Neuronal stem cell (in vitro differentiated cells): ENCODE measurements around the gene ZDHHC17.

Source experiments
- DNase-seq: peaks from one replicate; pipeline ENCODE4 v3.0.0-alpha.2; 2013; ENCODE audit warnings: low spot score
- H2AFZ ChIP-seq: one replicate; pipeline ENCODE4 v1.6.1; 2013; ENCODE audit warnings: mild to moderate bottlenecking, low read length, inconsistent platforms
- H2AK5ac ChIP-seq: 2 replicates; pipeline ENCODE4 v1.6.1; 2013; ENCODE audit warnings: low read depth, mild to moderate bottlenecking, inconsistent platforms, low read length, moderate library complexity, mixed read lengths
- H2BK120ac ChIP-seq: 2 replicates; pipeline ENCODE4 v1.6.1; 2013; ENCODE audit warnings: low read depth, mild to moderate bottlenecking, inconsistent platforms, low read length, moderate library complexity, mixed read lengths
- H2BK12ac ChIP-seq: one replicate; pipeline ENCODE4 v1.6.1; 2013; ENCODE audit warnings: low read length, inconsistent platforms
- H2BK15ac ChIP-seq: 2 replicates; pipeline ENCODE4 v1.6.1; 2013; ENCODE audit warnings: mild to moderate bottlenecking, low read length, inconsistent platforms, mixed read lengths
- H2BK5ac ChIP-seq: one replicate; pipeline ENCODE4 v1.6.1; 2013; ENCODE audit warnings: inconsistent platforms, mild to moderate bottlenecking, low read length, moderate library complexity
- H3K14ac ChIP-seq: one replicate; pipeline ENCODE4 v1.6.1; 2013; ENCODE audit warnings: low read length, inconsistent platforms
- H3K18ac ChIP-seq: 2 replicates; pipeline ENCODE4 v1.6.1; 2013; ENCODE audit warnings: low read length, inconsistent platforms
- H3K23ac ChIP-seq: 2 replicates; pipeline ENCODE4 v1.6.1; 2013; ENCODE audit warnings: low read depth, mild to moderate bottlenecking, mixed read lengths, low read length, inconsistent platforms; ENCODE audit not compliant: poor library complexity
- H3K27ac ChIP-seq: replicated peaks from 3 replicates; pipeline ENCODE4 v1.5.1; 2013; ENCODE audit warnings: low read length, inconsistent platforms
- H3K27me3 ChIP-seq, 3 experiments: 2 replicates each; pipeline ENCODE4 v1.6.1; 2013; ENCODE audit warnings: low read length in 3 of 3, mild to moderate bottlenecking in 2 of 3, inconsistent platforms in 1 of 3, low read depth in 1 of 3, mixed read lengths in 1 of 3, moderate library complexity in 1 of 3; ENCODE audit not compliant: control insufficient read depth in 3 of 3, insufficient read depth in 3 of 3
- H3K36me3 ChIP-seq, 2 donors: replicated peaks in 1 of 2; 2 replicates each; pipeline ENCODE4 v1.6.1; 2013; ENCODE audit warnings: low read length in 2 of 2; ENCODE audit not compliant: control insufficient read depth in 2 of 2, insufficient read depth in 2 of 2
- H3K4ac ChIP-seq: 2 replicates; pipeline ENCODE4 v1.6.1; 2013; ENCODE audit warnings: inconsistent platforms, mild to moderate bottlenecking, low read length, moderate library complexity
- H3K4me1 ChIP-seq, 2 donors: 1 replicate in 1 of 2; 2 replicates in 1 of 2; pipeline ENCODE4 v1.6.1; 2013; ENCODE audit warnings: low read length in 2 of 2, low read depth in 1 of 2; ENCODE audit not compliant: control insufficient read depth in 2 of 2, insufficient read depth in 1 of 2
- H3K4me2 ChIP-seq: one replicate; pipeline ENCODE4 v1.6.1; 2013; ENCODE audit warnings: mild to moderate bottlenecking, low read length, inconsistent platforms; ENCODE audit not compliant: insufficient read depth, poor library complexity, severe bottlenecking
- H3K4me3 ChIP-seq, 2 donors: 2 replicates each; pipeline ENCODE4 v1.5.1; 2013; ENCODE audit warnings: low read length in 2 of 2, mild to moderate bottlenecking in 2 of 2, inconsistent platforms in 1 of 2, moderate library complexity in 1 of 2
- H3K79me1 ChIP-seq: one replicate; pipeline ENCODE4 v1.6.1; 2013; ENCODE audit warnings: low read depth, mild to moderate bottlenecking, inconsistent platforms, low read length, moderate library complexity
- H3K9ac ChIP-seq: one replicate; pipeline ENCODE4 v1.6.1; 2013; ENCODE audit warnings: mild to moderate bottlenecking, low read depth, low read length, inconsistent platforms; ENCODE audit not compliant: poor library complexity
- H3K9me3 ChIP-seq, 2 donors: replicated peaks in 1 of 2; 2 replicates each; pipeline versions ENCODE3 to v1.6.1; 2013; ENCODE audit warnings: low read length in 2 of 2, mild to moderate bottlenecking in 2 of 2, inconsistent platforms in 1 of 2, low read depth in 1 of 2, mixed read lengths in 1 of 2, moderate library complexity in 1 of 2; ENCODE audit not compliant: control insufficient read depth in 2 of 2, insufficient read depth in 1 of 2
- H4K8ac ChIP-seq: one replicate; pipeline ENCODE4 v1.6.1; 2013; ENCODE audit warnings: low read depth, mild to moderate bottlenecking, inconsistent platforms, low read length, moderate library complexity
- H4K91ac ChIP-seq: one replicate; pipeline ENCODE4 v1.6.1; 2013; ENCODE audit warnings: low read length, low read depth, mild to moderate bottlenecking, inconsistent platforms; ENCODE audit not compliant: poor library complexity
- WGBS, 2 donors: extraction: QIAGEN DNeasy Blood & Tissue Kit; methylation state at CpG; one replicate each; pipeline ENCODE4 v1.1.7; 2013; ENCODE audit warnings: missing lambda C conversion rate in 2 of 2, mixed read lengths in 1 of 2; ENCODE audit not compliant: insufficient read length in 2 of 2, insufficient replicate concordance in 1 of 2; ENCODE audit errors: extremely low coverage in 2 of 2; 5-methylcytosine and 5-hydroxymethylcytosine counted together

The ZDHHC17 gene

DNA sequence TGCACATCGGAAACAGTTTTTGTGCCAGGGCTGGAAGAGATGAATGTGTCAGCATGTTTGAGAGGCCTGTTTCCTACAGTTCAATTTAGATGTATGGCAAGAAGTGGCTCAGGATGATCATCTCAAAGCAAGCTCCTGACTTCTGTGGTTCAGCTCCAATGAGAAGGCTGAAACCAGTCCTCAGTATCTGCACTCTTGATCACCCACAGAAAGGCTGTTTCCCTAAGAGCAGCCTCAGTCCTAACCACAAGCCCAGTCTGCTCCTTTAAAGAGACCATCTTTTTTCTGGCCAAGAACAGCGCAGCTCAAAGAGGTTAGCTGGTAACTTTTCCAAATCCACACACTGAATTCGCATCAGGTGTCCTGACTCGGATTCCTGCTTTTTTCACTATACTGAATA, 95.7 kb downstream of the ZDHHC17 start:
- Histone ChIP-seq H3K9me3 (peaks cover 4 to 14% of the 10 kb centered on the region in 2 donors), H3K14ac (no peak overlapping the region), H3K4ac (no peak overlapping the region), H2BK120ac (no peak overlapping the region), H2BK12ac (no peak overlapping the region), H3K18ac (no peak overlapping the region), H3K4me2 (no peak overlapping the region), H3K4me1 (peaks cover 10 to 15% of the 10 kb centered on the region in 2 donors), H2AFZ (no peak overlapping the region), H3K23ac (no peak overlapping the region), H4K91ac (no peak overlapping the region), H3K36me3 (peaks cover 32 to 98% of the 10 kb centered on the region in 2 donors), H3K79me1 (peaks cover 3% of the 10 kb centered on the region), H2AK5ac (no peak overlapping the region), H3K27ac (no peak overlapping the region), H2BK15ac (no peak overlapping the region), H4K8ac (no peak overlapping the region), H2BK5ac (no peak overlapping the region), H3K4me3 (no peak overlapping the region), H3K27me3 (no peaks in the 10 kb centered on the region), H3K9ac (no peak overlapping the region)
- no CpG with 5 or more reads among the region's 4 CpGs for WGBS, 2 donors
- DNase-seq = no peak

DNA sequence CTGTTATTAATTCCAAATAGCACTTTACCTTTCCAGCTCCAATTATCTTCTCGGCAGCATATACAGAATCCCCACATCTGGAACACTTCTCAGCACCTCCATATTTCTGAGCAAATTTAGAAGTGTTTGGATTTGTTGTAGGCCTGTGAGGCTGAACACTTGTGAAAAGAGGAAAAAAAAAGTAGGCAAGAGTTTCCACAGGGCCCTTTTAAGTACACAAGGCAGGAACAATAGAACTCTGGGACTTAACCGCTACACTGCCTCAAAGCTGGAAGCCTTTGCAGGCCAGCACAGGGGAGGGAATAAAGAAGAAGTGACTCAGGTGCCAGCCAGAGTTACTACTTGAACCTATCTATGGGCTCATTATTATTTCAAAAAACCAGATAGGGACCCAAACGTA, 96.3 kb downstream of the ZDHHC17 start:
- Histone ChIP-seq H4K8ac (no peak overlapping the region), H3K18ac (no peak overlapping the region), H3K4ac (no peak overlapping the region), H2AFZ (no peak overlapping the region), H3K14ac (no peak overlapping the region), H3K27me3 (no peaks in the 10 kb centered on the region), H3K27ac (no peak overlapping the region), H4K91ac (no peak overlapping the region), H2AK5ac (no peak overlapping the region), H3K4me1 (peaks cover 15 to 17% of the 10 kb centered on the region in 2 donors), H3K4me3 (no peak overlapping the region), H3K79me1 (peaks cover 3% of the 10 kb centered on the region), H2BK5ac (no peak overlapping the region), H3K23ac (no peak overlapping the region), H2BK120ac (no peak overlapping the region), H3K9ac (no peak overlapping the region), H2BK15ac (no peak overlapping the region), H3K9me3 (peaks cover 4 to 14% of the 10 kb centered on the region in 2 donors), H3K4me2 (no peak overlapping the region), H3K36me3 (peaks cover 32 to 98% of the 10 kb centered on the region in 2 donors), H2BK12ac (no peak overlapping the region)
- peak; percentile 39 for DNase-seq
- no CpG with 5 or more reads among the region's 3 CpGs for WGBS, 2 donors

DNA sequence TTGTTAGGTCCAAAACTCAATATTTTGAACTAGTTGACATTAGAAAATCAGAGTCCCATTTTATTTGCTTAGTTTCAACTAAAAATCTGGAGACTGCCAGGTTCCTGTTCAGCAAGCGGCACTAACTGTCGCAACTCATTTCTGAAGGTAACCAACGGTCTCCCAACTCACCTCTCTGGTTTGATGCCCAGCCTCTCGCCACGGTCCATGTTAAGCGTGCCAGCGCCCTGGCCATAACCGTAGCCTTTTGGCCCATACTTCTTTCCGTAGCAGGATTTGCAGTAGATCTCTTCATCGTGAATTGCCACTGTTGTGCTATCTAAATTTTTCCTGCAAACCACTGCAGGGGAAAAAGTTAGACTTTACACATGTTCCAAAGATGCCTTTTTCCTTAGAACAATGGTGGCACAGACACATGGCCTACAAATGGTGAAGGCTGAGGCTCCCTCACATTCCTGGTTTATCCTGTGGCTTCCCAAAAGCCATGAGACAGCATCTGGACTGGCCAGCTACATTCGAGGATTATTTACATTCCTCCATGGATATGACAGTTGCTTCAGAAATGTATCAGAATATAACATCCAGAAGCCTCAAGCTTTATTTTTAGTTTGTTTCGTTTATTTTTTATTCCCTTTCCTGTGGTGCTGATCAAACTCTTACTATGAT, 99.2 kb downstream of the ZDHHC17 start:
- H3K14ac ChIP-seq = no peak overlapping the region
- peaks cover 3% of the 10 kb centered on the region for H3K79me1 ChIP-seq
- no peak overlapping the region for H3K9ac ChIP-seq
- no peak overlapping the region for H2BK120ac ChIP-seq
- H2BK5ac ChIP-seq = no peak overlapping the region
- no CpG with 5 or more reads among the region's 12 CpGs for WGBS, 2 donors
- H2BK12ac ChIP-seq = peak overlapping the region; percentile 76
- no peak overlapping the region for H4K8ac ChIP-seq
- H3K18ac ChIP-seq = peak overlapping the region; percentile 96
- no peak for DNase-seq
- no peak overlapping the region for H3K4me3 ChIP-seq
- no peak overlapping the region for H3K23ac ChIP-seq
- peaks cover 16 to 81% of the 10 kb centered on the region in 2 donors for H3K36me3 ChIP-seq
- no peak overlapping the region for H2AFZ ChIP-seq
- no peak overlapping the region for H3K27ac ChIP-seq
- H4K91ac ChIP-seq = no peak overlapping the region
- H3K9me3 ChIP-seq = peaks cover 0 to 2% of the 10 kb centered on the region in 2 donors
- no peak overlapping the region for H3K4me2 ChIP-seq
- no peak overlapping the region for H2BK15ac ChIP-seq
- H3K4ac ChIP-seq = no peak overlapping the region
- no peak overlapping the region for H2AK5ac ChIP-seq
- H3K27me3 ChIP-seq = no peaks in the 10 kb centered on the region
- H3K4me1 ChIP-seq = peaks cover 26 to 39% of the 10 kb centered on the region in 2 donors

DNA sequence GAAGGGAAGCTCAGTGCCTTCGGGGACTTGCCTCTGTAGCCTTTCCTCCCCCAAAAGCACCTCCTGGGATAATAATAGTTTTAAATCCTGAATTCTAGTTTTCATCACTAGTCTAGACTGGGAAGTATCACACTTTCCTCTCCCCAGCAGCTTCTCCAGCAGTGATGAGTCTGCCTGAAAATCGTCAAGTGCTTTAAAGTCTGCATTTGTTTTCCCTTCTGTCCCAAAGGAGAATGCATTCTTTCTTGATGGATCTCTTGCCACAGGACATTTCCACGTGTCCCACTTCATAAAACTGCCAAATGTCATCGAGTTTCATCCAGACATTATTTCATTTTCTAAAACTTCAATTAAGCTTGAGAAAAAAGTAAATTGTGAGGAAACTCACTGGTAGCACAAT, 99.9 kb downstream of the ZDHHC17 start:
- H3K36me3 ChIP-seq = peaks cover 15 to 78% of the 10 kb centered on the region in 2 donors
- no peaks in the 10 kb centered on the region for H3K27me3 ChIP-seq
- no peak overlapping the region for H3K9ac ChIP-seq
- H4K91ac ChIP-seq = no peak overlapping the region
- H3K23ac ChIP-seq = no peak overlapping the region
- H2BK12ac ChIP-seq = no peak overlapping the region
- H3K4me2 ChIP-seq = no peak overlapping the region
- H3K9me3 ChIP-seq = peaks cover 0 to 2% of the 10 kb centered on the region in 2 donors
- H2BK5ac ChIP-seq = no peak overlapping the region
- H3K4me3 ChIP-seq = no peak overlapping the region
- no peak overlapping the region for H3K4ac ChIP-seq
- no peak for DNase-seq
- H3K14ac ChIP-seq = no peak overlapping the region
- no peak overlapping the region for H2AK5ac ChIP-seq
- no peak overlapping the region for H3K18ac ChIP-seq
- H4K8ac ChIP-seq = no peak overlapping the region
- no peak overlapping the region for H3K27ac ChIP-seq
- H2AFZ ChIP-seq = no peak overlapping the region
- H3K79me1 ChIP-seq = peaks cover 3% of the 10 kb centered on the region
- no peak overlapping the region for H2BK15ac ChIP-seq
- H3K4me1 ChIP-seq = peaks cover 26 to 39% of the 10 kb centered on the region in 2 donors
- no peak overlapping the region for H2BK120ac ChIP-seq
- no CpG with 5 or more reads among the region's 4 CpGs for WGBS, 2 donors
